IMR-90 (cell line): Measurements from ENCODE around the gene DHX34. TPM values are rescaled to one million over a fixed set of nuclear protein-coding genes. Genes with fewer than 3 reads are reported as not detected.

Source experiments
- ATAC-seq: fragments of 200-7000 bp; cut with Tn5 transposase; 2 replicates; pipeline ENCODE4 v1.9.1; 2020; ENCODE audit warnings: low read depth, mild to moderate bottlenecking, moderate library complexity
- BruUV-seq: library from RNA; stranded (reverse); fragments of 400-500 nt; replicated peaks from 2 replicates; lab custom pipeline; 2021; lab: Mats Ljungman, UMichigan
- CTCF ChIA-PET: fragments of 300-600 bp; formaldehyde crosslinking; extraction: SDS; loops from one replicate; lab custom pipeline; 2021; ENCODE audit warnings: antibody characterized with exemption; lab: Yijun Ruan, JAX
- POLR2A ChIA-PET: fragments of 300-600 bp; sonication (Branson Sonifier 250); formaldehyde crosslinking; loops from one replicate; lab custom pipeline; 2022; ENCODE audit warnings: antibody characterized with exemption; ENCODE audit not compliant: unreplicated experiment; lab: Charles Lee
- DNase-seq: peaks from one replicate; pipeline ENCODE4 v3.0.0; 2013
- H2AFZ ChIP-seq: replicated peaks from 2 replicates; pipeline ENCODE3; 2013; ENCODE audit warnings: low read length, mild to moderate bottlenecking; ENCODE audit not compliant: poor library complexity
- H2AK5ac ChIP-seq: 2 replicates; pipeline ENCODE4 v1.6.1; 2013; ENCODE audit warnings: low read depth, low read length, inconsistent platforms
- H2AK9ac ChIP-seq: replicated peaks from 2 replicates; pipeline ENCODE3; 2013; ENCODE audit warnings: mild to moderate bottlenecking, low read depth, low read length, moderate library complexity; ENCODE audit not compliant: poor library complexity
- H2BK120ac ChIP-seq: 2 replicates; pipeline ENCODE4 v1.6.1; 2013; ENCODE audit warnings: low read depth, low read length, inconsistent platforms
- H2BK15ac ChIP-seq: 3 replicates; pipeline ENCODE4 v1.6.1; 2013; ENCODE audit warnings: low read depth, low read length, inconsistent platforms
- H2BK20ac ChIP-seq: 2 replicates; pipeline ENCODE4 v1.6.1; 2013; ENCODE audit warnings: low read depth, mild to moderate bottlenecking, inconsistent platforms, low read length, moderate library complexity
- H2BK5ac ChIP-seq: 2 replicates; pipeline ENCODE4 v1.6.1; 2013; ENCODE audit warnings: mild to moderate bottlenecking, low read depth, low read length, inconsistent platforms; ENCODE audit not compliant: poor library complexity, severe bottlenecking
- H3K14ac ChIP-seq: replicated peaks from 2 replicates; pipeline ENCODE4 v1.6.1; 2013; ENCODE audit warnings: low read depth, low read length, inconsistent platforms
- H3K18ac ChIP-seq: 2 replicates; pipeline ENCODE4 v1.6.1; 2013; ENCODE audit warnings: low read depth, low read length, control low read depth
- H3K23ac ChIP-seq: 2 replicates; pipeline ENCODE4 v1.6.1; 2013; ENCODE audit warnings: low read depth, low read length, inconsistent platforms
- H3K27ac ChIP-seq: 2 replicates; pipeline ENCODE4 v1.5.1; 2013; ENCODE audit warnings: mild to moderate bottlenecking, control low read depth, low read length; ENCODE audit not compliant: insufficient read depth
- H3K27me3 ChIP-seq: 2 replicates; pipeline ENCODE4 v1.6.1; 2013; ENCODE audit warnings: low read length; ENCODE audit not compliant: control insufficient read depth, insufficient read depth
- H3K36me3 ChIP-seq: 2 replicates; pipeline ENCODE4 v1.6.1; 2013; ENCODE audit warnings: low read length, mixed read lengths; ENCODE audit not compliant: control insufficient read depth, insufficient read depth
- H3K4ac ChIP-seq: 2 replicates; pipeline ENCODE4 v1.6.1; 2013; ENCODE audit warnings: low read depth, low read length, inconsistent platforms
- H3K4me1 ChIP-seq: 2 replicates; pipeline ENCODE4 v1.6.1; 2013; ENCODE audit warnings: low read length, mixed read lengths; ENCODE audit not compliant: control insufficient read depth, insufficient read depth
- H3K4me2 ChIP-seq: 2 replicates; pipeline ENCODE4 v1.6.1; 2013; ENCODE audit warnings: low read depth, mild to moderate bottlenecking, control low read depth, low read length, moderate library complexity
- H3K4me3 ChIP-seq: 2 replicates; pipeline ENCODE4 v1.5.1; 2013; ENCODE audit warnings: low read depth, mild to moderate bottlenecking, control low read depth, low read length, moderate library complexity; ENCODE audit not compliant: insufficient read depth
- H3K56ac ChIP-seq: 2 replicates; pipeline ENCODE4 v1.6.1; 2013; ENCODE audit warnings: low read length, inconsistent platforms; ENCODE audit not compliant: insufficient read depth; ENCODE audit errors: extremely low read depth
- H3K79me1 ChIP-seq, 2 experiments: 2 replicates each; pipeline ENCODE4 v1.6.1; 2013; ENCODE audit warnings: low read length in 2 of 2, inconsistent platforms in 1 of 2, low read depth in 1 of 2
- H3K9ac ChIP-seq: 2 replicates; pipeline ENCODE4 v1.6.1; 2013; ENCODE audit warnings: low read depth, low read length, control low read depth
- H3K9me1 ChIP-seq: 2 replicates; pipeline ENCODE4 v1.6.1; 2013; ENCODE audit warnings: low read length, inconsistent platforms; ENCODE audit not compliant: insufficient read depth
- H3K9me3 ChIP-seq: 2 replicates; pipeline ENCODE4 v1.6.1; 2013; ENCODE audit warnings: low read length; ENCODE audit not compliant: control insufficient read depth, insufficient read depth
- H4K20me1 ChIP-seq: 2 replicates; pipeline ENCODE4 v1.6.1; 2013; ENCODE audit warnings: low read length, inconsistent platforms; ENCODE audit not compliant: insufficient read depth
- H4K5ac ChIP-seq: 2 replicates; pipeline ENCODE4 v1.6.1; 2013; ENCODE audit warnings: mild to moderate bottlenecking, low read depth, low read length, control low read depth
- H4K8ac ChIP-seq, 2 experiments: 2 replicates each; pipeline ENCODE4 v1.6.1; 2013; ENCODE audit warnings: low read depth in 2 of 2, low read length in 2 of 2, control low read depth in 1 of 2, inconsistent platforms in 1 of 2
- H4K91ac ChIP-seq: 2 replicates; pipeline ENCODE4 v1.6.1; 2013; ENCODE audit warnings: low read depth, low read length, inconsistent platforms; ENCODE audit not compliant: insufficient read depth
- CEBPB ChIP-seq: IDR thresholded peaks from 2 replicates; pipeline ENCODE4 v1.6.1; 2012; ENCODE audit warnings: low read depth, low read length, improper control_type of control experiment
- NFE2L2 ChIP-seq: fragments of 150-350 bp; IDR thresholded peaks from 2 replicates; pipeline ENCODE4 v1.6.1; 2016; ENCODE audit warnings: low read depth, mild to moderate bottlenecking, low read length
- POLR2A ChIP-seq: IDR thresholded peaks from 2 replicates; pipeline ENCODE4 v1.6.1; 2012; ENCODE audit warnings: mild to moderate bottlenecking, low read depth, low read length
- WGBS, 2 experiments: methylation state at CpG; one replicate each; pipeline versions ENCODE4 v1.1.5 to v1.1.7; 2013; ENCODE audit warnings: missing lambda C conversion rate in 2 of 2; ENCODE audit not compliant: insufficient read length in 1 of 2; ENCODE audit errors: extremely low coverage in 2 of 2; 5-methylcytosine and 5-hydroxymethylcytosine counted together
- dilution Hi-C: fragments of 300-500 bp; cut with HindIII; formaldehyde crosslinking; loops from one replicate; pipeline ENCODE4 v1.14.3; 2018; ENCODE audit warnings: low sequenced_read_pairs; ENCODE audit not compliant: unreplicated experiment
- in situ Hi-C: fragments of 300-500 bp; cut with MboI; formaldehyde crosslinking; loops from 3 replicates; pipeline ENCODE4 v1.14.3; 2019; ENCODE audit warnings: low sequenced_read_pairs, inconsistent platforms, mixed read lengths
- intact Hi-C: fragments of 100-400 bp; cut with micrococcal nuclease; formaldehyde crosslinking; loops from 2 replicates; pipeline ENCODE4 v1.10.0; 2022
- polyA plus RNA-seq, 3 experiments: library from polyadenylated mRNA; depleted of rRNA; stranded (reverse); fragments of >200 nt; gene quantifications; 2 replicates each; pipeline ENCODE4 v1.2.3, GENCODE V29; 2012; ENCODE audit warnings: low replicate concordance in 1 of 3
- total RNA-seq: library from RNA; depleted of rRNA; stranded (reverse); fragments of >200 nt; gene quantifications from 2 replicates; pipeline ENCODE4 v1.2.3, GENCODE V29; 2012

Gene DHX34
- total and polyA plus RNA-seq, 2 of the 4 experiments (the other 2 are of a cell fraction): 4.5 to 13.7 TPM

GRCh38 chr19:47340477-47341208 is 8.5 kb upstream of the DHX34 start:
- WGBS, 2 experiments: 80% methylated on average over 10 of the region's 29 CpGs; no CpG with 5 or more reads in 1 of the 2 experiments
- Histone ChIP-seq H3K4me3 (no peak overlapping the region), H4K8ac (no peak overlapping the region), H4K20me1 (no peaks in the 10 kb centered on the region), H3K23ac (no peak overlapping the region), H3K9me1 (0 out of 2 replicates have a peak, but pooled peaks cover 2% of the 10 kb centered on the region), H4K5ac (no peak overlapping the region), H2BK20ac (no peak overlapping the region), H2AFZ (no peak overlapping the region), H2AK5ac (no peak overlapping the region), H3K18ac (no peak overlapping the region), H3K27me3 (peaks cover 5% of the 10 kb centered on the region; the same call in 1 of the 2 replicates), H3K14ac (no peak overlapping the region), H3K4me1 (no peaks in the 10 kb centered on the region), H2BK5ac (no peak overlapping the region), H3K4ac (no peak overlapping the region), H3K56ac (no peak overlapping the region), H2BK15ac (no peak overlapping the region), H4K91ac (no peak overlapping the region), H3K9ac (no peak overlapping the region), H3K36me3 (no peaks in the 10 kb centered on the region), H3K9me3 (no peaks in the 10 kb centered on the region), H3K79me1 (no peaks in the 10 kb centered on the region), H2AK9ac (no peak overlapping the region), H2BK120ac (no peak overlapping the region), H3K27ac (no peak overlapping the region), H3K4me2 (no peak overlapping the region)
- in situ Hi-C loops (no loop called here), dilution Hi-C loops (no loop called here), intact Hi-C loops (no loop called here)
- ChIA-PET POLR2A (no interaction called here), CTCF (no interaction called here)
- no TSS peak for BruUV-seq
- DNase-seq (no peak), ATAC-seq (no peak)
- TF ChIP-seq NFE2L2 (no peak), CEBPB (peak; percentile 62), POLR2A (no peak)
